Prostate gland (tissue), 2 donors: ENCODE data around the gene USP40.

ENCODE experiments used
- POLR2A ChIP-seq: fragments of 450-650 bp; IDR thresholded peaks from one replicate; pipeline ENCODE4 v1.6.1; 2016; ENCODE audit warnings: antibody characterized with exemption, mild to moderate bottlenecking
- POLR2AphosphoS5 ChIP-seq: sonication (generic); formaldehyde crosslinking; IDR thresholded peaks from one replicate; pipeline ENCODE4 v1.6.1; 2017; ENCODE audit warnings: antibody characterized with exemption
- TF ChIP-seq, protein P1 (sequence below), 4 experiments: fragments of 200-600 bp in 2 of 4; fragments of 450-650 bp in 2 of 4; sonication (generic) in 2 of 4; IDR thresholded peaks; 1 replicate in 3 of 4; 2 replicates in 1 of 4; pipeline ENCODE4 v1.5.1; 2016 to 2019; ENCODE audit warnings: antibody characterized with exemption in 4 of 4, mild to moderate bottlenecking in 2 of 4, moderate library complexity in 2 of 4

DNA sequence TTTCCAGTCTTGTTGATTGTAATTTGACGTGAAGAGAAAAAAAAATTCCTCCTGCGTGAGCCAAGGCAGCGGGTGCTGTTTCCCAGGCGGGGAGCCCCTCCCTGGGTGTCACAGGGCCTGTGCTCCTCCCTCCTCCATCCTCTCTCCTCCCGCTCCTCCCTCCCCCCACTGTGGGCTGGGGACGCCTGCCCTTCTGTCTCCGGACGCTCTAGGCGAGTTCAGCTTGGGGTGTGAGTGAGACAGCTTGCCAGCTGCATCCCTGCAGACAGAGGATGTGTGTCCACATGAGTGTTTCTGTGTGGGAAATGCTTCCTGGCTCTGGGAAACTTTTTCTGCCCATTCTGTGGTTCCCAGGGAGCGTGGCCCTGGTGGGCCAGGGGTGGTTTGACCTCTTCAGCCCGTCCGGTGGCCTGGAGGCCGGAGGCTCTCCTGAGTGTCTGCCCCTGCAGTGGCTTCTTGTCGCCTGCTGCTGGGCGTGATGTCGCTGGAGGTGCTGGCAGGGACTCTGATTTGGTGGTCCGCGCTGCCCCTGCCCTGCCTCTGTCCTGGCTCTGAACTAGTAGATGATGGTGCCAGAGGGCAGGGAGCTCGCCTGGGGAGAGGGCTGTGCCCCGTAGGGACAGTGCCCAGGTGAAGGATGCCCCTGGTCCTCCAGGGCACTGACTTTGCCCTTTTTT is 96.4 kb downstream of the USP40 start:
- TF ChIP-seq POLR2AphosphoS5 (no peak), POLR2A (no peak)
- TF ChIP-seq, protein P1, sequence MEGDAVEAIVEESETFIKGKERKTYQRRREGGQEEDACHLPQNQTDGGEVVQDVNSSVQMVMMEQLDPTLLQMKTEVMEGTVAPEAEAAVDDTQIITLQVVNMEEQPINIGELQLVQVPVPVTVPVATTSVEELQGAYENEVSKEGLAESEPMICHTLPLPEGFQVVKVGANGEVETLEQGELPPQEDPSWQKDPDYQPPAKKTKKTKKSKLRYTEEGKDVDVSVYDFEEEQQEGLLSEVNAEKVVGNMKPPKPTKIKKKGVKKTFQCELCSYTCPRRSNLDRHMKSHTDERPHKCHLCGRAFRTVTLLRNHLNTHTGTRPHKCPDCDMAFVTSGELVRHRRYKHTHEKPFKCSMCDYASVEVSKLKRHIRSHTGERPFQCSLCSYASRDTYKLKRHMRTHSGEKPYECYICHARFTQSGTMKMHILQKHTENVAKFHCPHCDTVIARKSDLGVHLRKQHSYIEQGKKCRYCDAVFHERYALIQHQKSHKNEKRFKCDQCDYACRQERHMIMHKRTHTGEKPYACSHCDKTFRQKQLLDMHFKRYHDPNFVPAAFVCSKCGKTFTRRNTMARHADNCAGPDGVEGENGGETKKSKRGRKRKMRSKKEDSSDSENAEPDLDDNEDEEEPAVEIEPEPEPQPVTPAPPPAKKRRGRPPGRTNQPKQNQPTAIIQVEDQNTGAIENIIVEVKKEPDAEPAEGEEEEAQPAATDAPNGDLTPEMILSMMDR (IDR thresholded peaks at IDR 0.05): no peak
